Measurements from ENCODE around the gene CHCHD10. TPM values are rescaled to one million over a fixed set of nuclear protein-coding genes. Genes with fewer than 3 reads are reported as not detected.

CHCHD10 gene
- total and polyA plus RNA-seq, 4 experiments from 2014 or later = 16.3 to 45.9 (median 38.9) TPM

DNA sequence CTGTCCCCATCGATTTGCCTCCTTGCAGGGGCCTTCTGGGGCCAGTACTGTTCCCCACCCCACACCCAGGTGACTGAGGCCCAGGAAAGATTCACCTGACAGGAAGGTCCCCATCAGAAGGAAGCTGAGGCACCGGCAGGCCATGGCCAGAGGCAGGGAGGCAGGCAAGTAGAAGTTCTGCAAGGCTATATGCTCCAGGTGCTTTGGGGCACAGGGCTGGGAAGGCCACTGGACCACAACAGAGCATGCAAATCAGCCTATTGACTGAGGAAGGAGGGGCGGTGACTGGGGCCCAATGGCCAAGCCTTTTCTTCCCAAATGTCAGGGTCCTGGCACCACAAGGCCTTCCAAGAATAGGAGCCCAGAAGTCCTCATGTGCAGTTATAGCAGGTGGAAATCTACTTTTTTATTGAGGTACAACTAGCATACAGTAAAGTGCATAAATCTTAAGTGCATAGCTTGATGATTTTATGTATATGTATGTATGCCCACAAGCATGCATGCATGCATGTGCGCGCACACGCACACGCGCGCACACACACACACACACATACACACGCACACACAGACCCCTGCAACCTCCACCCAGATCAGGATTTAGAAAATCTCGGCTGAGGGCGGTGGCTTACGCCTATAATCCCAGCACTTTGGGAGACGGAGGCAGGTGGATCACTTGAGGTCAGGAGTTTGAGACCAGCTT, 13.4 kb downstream of the CHCHD10 start, which contains the start of gene VPREB3:
TSS of gene VPREB3 (minus strand) at position 206 of the 700 bp plus-strand sequence. CDS start at position 144, 62 bp downstream.
- ChIA-PET CTCF (ENCODE audit: partially characterized antibody) (no interaction called here), POLR2A (ENCODE audit: partially characterized antibody) (interaction anchor here (0.7 to 1.3 kb wide), 2 partner anchors 9 to 38 kb away, joined by 3 read pairs; no protein-coding TSS in a partner anchor)
- no peaks in the 10 kb centered on the region for H3K36me3 Mint-ChIP-seq
- Histone ChIP-seq H3K4me1 (ENCODE audit: insufficient read depth, low read length) (peaks cover 13% of the 10 kb centered on the region), H3K9me3 (ENCODE audit: control insufficient read depth in 1 of 2, low read length in 2 of 2) (no peaks in the 10 kb centered on the region), H3K36me3 (ENCODE audit: insufficient read depth, low read length) (no peaks in the 10 kb centered on the region), H3K4me3 (ENCODE audit: low read length in 2 of 2) (no peak within 1 kb of the TSS), H3K27me3 (ENCODE audit: insufficient read depth, low read length) (no peaks in the 10 kb centered on the region), H3K27ac (ENCODE audit: low read depth, low read length) (no peak within 1 kb of the TSS)
- DNase-seq = no peak
- no peaks in the 10 kb centered on the region for H3K9me3 Mint-ChIP-seq
- peak within 1 kb of the TSS in 3 of 7 donors; percentile 27 to 74 (median 61) for H3K27ac Mint-ChIP-seq
- intact Hi-C loops (cut with micrococcal nuclease) = loop anchor here (5.0 kb wide), 1 partner anchor 37 kb away; no protein-coding TSS in a partner anchor
- peaks cover 7 to 21% (median 12%) of the 10 kb centered on the region in 4 donors for H3K4me1 Mint-ChIP-seq
- no peaks in the 10 kb centered on the region for H3K27me3 Mint-ChIP-seq
- H3K4me3 Mint-ChIP-seq = peak within 1 kb of the TSS in 2 of 8 donors; percentile 39 to 68

DNA sequence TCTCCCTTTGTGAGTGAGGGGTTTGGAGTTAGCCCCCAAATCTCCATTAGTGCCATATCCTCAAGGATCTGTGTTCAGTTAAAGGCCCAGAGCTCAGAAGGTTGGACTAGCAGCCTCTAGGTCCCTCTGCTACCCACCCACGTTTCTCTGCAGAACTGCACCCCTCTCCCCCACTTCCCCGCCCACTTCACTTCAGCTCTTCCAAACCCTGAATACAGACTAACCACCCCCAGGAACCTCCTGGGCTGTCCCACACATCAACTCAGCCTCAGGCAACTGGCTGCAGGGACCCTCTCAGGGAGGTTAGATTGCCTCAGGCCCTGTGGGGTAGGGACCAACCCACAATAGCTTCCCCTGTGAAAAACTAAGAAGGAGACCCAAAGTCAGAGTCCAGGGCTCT, 14.4 kb downstream of the CHCHD10 start:
- intact Hi-C loops (cut with micrococcal nuclease) = loop anchor here (5.0 kb wide), 1 partner anchor 36 kb away; no protein-coding TSS in a partner anchor

DNA sequence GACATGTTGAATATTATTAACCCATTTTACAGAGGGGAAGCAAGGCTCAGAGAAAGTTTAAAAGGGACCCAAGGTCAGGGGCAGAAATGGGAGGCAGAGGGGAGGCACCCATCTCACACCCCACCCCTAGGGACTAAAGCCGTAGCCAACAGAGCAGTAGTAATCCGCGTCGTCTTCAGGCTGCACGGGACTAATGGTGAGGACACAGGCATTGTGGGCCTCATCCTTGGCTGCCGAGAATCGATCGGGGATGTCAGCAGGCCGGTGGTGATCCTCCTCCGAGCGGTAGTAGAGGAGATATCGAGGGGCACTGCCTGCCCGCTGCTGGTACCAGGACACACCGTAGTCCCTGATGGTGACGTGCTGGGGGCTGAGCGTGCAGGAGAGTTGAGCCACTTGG, 15.0 kb downstream of the CHCHD10 start:
- DNase-seq = no peak
- Histone ChIP-seq H3K36me3 (ENCODE audit: insufficient read depth, low read length) (no peaks in the 10 kb centered on the region), H3K9me3 (ENCODE audit: control insufficient read depth in 1 of 2, low read length in 2 of 2) (no peaks in the 10 kb centered on the region), H3K4me1 (ENCODE audit: insufficient read depth, low read length) (peaks cover 13% of the 10 kb centered on the region), H3K27me3 (ENCODE audit: insufficient read depth, low read length) (no peaks in the 10 kb centered on the region), H3K4me3 (ENCODE audit: low read length in 2 of 2) (no peak overlapping the region), H3K27ac (ENCODE audit: low read depth, low read length) (no peak overlapping the region)
- POLR2A ChIA-PET (ENCODE audit: partially characterized antibody) = interaction anchor here (2.3 kb wide), 1 partner anchor 11 kb away, joined by 8 read pairs; the partner anchor contains the start of gene C22orf15
- no peaks in the 10 kb centered on the region for H3K36me3 Mint-ChIP-seq
- no peaks in the 10 kb centered on the region for H3K9me3 Mint-ChIP-seq
- peak overlapping the region in 5 of 8 donors; percentile 36 to 80 (median 63) for H3K4me3 Mint-ChIP-seq
- intact Hi-C loops (cut with micrococcal nuclease) = loop anchor here (5.0 kb wide), 1 partner anchor 35 kb away; no protein-coding TSS in a partner anchor
- CTCF ChIA-PET (ENCODE audit: partially characterized antibody) = no interaction called here
- no peaks in the 10 kb centered on the region for H3K27me3 Mint-ChIP-seq
- peaks cover 7 to 21% (median 12%) of the 10 kb centered on the region in 4 donors for H3K4me1 Mint-ChIP-seq
- H3K27ac Mint-ChIP-seq = peak overlapping the region in 2 of 7 donors; percentile 37 to 69

More for the DNA sequence above, 14.4 kb downstream of the CHCHD10 start:
- Mint-ChIP-seq H3K4me1 (peaks cover 7 to 21% (median 12%) of the 10 kb centered on the region in 4 donors), H3K27ac (peak overlapping the region in 2 of 7 donors; percentile 61 to 74), H3K9me3 (no peaks in the 10 kb centered on the region), H3K27me3 (no peaks in the 10 kb centered on the region), H3K4me3 (peak overlapping the region in 2 of 8 donors; percentile 39 to 68), H3K36me3 (no peaks in the 10 kb centered on the region)
- H3K9me3 ChIP-seq (ENCODE audit: control insufficient read depth in 1 of 2, low read length in 2 of 2) = no peaks in the 10 kb centered on the region
- no peaks in the 10 kb centered on the region for H3K27me3 ChIP-seq (ENCODE audit: insufficient read depth, low read length)
- DNase-seq = no peak
- ChIA-PET CTCF (ENCODE audit: partially characterized antibody) (no interaction called here), POLR2A (ENCODE audit: partially characterized antibody) (interaction anchor here (1.3 kb wide), 1 partner anchor 37 kb away, joined by 3 read pairs; no protein-coding TSS in a partner anchor)
- no peak overlapping the region for H3K4me3 ChIP-seq (ENCODE audit: low read length in 2 of 2)
- H3K4me1 ChIP-seq (ENCODE audit: insufficient read depth, low read length) = peaks cover 13% of the 10 kb centered on the region
- H3K27ac ChIP-seq (ENCODE audit: low read depth, low read length) = no peak overlapping the region
- no peaks in the 10 kb centered on the region for H3K36me3 ChIP-seq (ENCODE audit: insufficient read depth, low read length)

DNA sequence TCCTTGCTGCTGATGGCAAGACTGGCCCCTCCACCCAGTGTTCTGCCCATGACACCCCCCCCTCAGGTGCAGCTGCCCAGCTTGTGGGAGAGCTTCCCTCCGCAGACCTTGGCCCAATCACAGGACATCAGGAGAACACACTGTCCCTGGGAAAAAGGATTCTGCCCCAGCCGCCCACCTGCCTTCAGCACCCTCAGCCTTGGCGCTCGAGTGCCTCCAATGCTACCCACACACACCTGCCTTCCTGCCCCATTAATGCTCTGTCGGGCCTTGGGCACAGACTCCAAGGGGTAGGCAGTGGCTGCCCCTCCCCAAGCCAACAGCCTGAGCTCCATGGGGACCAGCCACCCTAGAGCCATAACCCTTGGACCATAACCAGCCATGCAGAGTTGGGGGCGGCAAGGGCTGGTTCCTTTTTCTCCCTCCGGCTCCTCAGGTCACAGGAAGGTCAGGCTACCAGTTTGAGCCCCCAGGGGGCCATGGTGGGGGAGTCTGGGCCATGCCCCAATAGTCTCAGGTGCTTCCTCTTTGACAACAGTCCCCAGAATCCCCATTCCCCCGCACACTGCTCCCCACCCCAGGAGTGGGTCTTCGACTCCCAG, 15.6 kb downstream of the CHCHD10 start:
- POLR2A ChIA-PET (ENCODE audit: partially characterized antibody) = interaction anchor here (1.1 to 3.0 kb wide), 5 partner anchors 11 to 161 kb away, joined by 3 to 18 read pairs (median 10); partner anchors contain the start of genes C22orf15, MIF and SLC2A11
- peaks cover 13% of the 10 kb centered on the region for H3K4me1 ChIP-seq (ENCODE audit: insufficient read depth, low read length)

DNA sequence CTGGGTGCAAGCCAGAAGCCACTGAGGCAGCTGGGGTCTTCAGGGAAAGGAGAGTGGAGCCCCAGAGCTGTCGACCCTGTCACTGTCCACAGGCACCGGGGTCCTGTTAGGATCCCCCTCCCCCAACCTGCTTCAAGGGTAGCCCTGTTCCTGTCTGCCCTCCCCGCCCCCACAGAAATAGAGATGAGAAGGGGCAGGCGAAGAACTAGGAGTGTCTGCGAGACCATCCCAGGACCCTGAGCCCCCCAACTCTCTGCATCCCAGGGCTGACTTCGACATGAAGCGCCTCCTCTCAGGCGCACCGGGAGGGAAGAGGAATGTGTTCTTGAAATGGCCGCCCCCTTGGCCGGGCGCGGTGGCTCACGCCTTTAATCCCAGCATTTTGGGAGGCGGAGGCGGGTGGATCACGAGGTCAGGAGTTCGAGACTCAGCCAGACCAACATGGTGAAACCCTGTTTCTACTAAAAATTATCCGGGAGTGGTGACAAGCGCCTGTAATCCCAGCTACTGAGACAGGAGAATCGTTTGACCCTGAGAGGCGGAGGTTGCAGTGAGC, 16.3 kb downstream of the CHCHD10 start:
- ChIA-PET POLR2A (ENCODE audit: partially characterized antibody) (interaction anchor here (1.1 to 3.0 kb wide), 9 partner anchors 12 to 162 kb away, joined by 3 to 18 read pairs (median 10); partner anchors contain the start of genes C22orf15, CHCHD10, MIF and SLC2A11), CTCF (ENCODE audit: partially characterized antibody) (interaction anchor here (1.1 kb wide), 1 partner anchor 33 kb away, joined by 3 read pairs; no protein-coding TSS in a partner anchor)
- Mint-ChIP-seq H3K4me3 (peak overlapping the region; percentile 62 to 85 (median 76)), H3K9me3 (no peaks in the 10 kb centered on the region), H3K36me3 (peaks cover 3 to 4% of the 10 kb centered on the region in 2 donors), H3K4me1 (peaks cover 7 to 21% (median 12%) of the 10 kb centered on the region in 4 donors), H3K27me3 (no peaks in the 10 kb centered on the region), H3K27ac (peak overlapping the region in 5 of 7 donors; percentile 55 to 79 (median 61))
- Histone ChIP-seq H3K27me3 (ENCODE audit: insufficient read depth, low read length) (no peaks in the 10 kb centered on the region), H3K36me3 (ENCODE audit: insufficient read depth, low read length) (no peaks in the 10 kb centered on the region), H3K4me3 (ENCODE audit: low read length in 2 of 2) (peak overlapping the region; percentile 42 to 82), H3K27ac (ENCODE audit: low read depth, low read length) (peak overlapping the region; percentile 67), H3K9me3 (ENCODE audit: control insufficient read depth in 1 of 2, low read length in 2 of 2) (no peaks in the 10 kb centered on the region), H3K4me1 (ENCODE audit: insufficient read depth, low read length) (peaks cover 13% of the 10 kb centered on the region)
- no peak for DNase-seq
- intact Hi-C loops (cut with micrococcal nuclease) = loop anchor here (1.0 to 5.0 kb wide), 5 partner anchors 16 to 55 kb away; partner anchors contain the start of genes CHCHD10 and MMP11

More for the DNA sequence above, 15.6 kb downstream of the CHCHD10 start:
- Histone ChIP-seq H3K4me3 (ENCODE audit: low read length in 2 of 2) (no peak overlapping the region), H3K9me3 (ENCODE audit: control insufficient read depth in 1 of 2, low read length in 2 of 2) (no peaks in the 10 kb centered on the region), H3K27ac (ENCODE audit: low read depth, low read length) (no peak overlapping the region), H3K36me3 (ENCODE audit: insufficient read depth, low read length) (no peaks in the 10 kb centered on the region), H3K27me3 (ENCODE audit: insufficient read depth, low read length) (no peaks in the 10 kb centered on the region)
- CTCF ChIA-PET (ENCODE audit: partially characterized antibody) = no interaction called here
- Mint-ChIP-seq H3K4me1 (peaks cover 7 to 21% (median 12%) of the 10 kb centered on the region in 4 donors), H3K4me3 (peak overlapping the region; percentile 63 to 85 (median 77)), H3K36me3 (no peaks in the 10 kb centered on the region), H3K9me3 (no peaks in the 10 kb centered on the region), H3K27me3 (no peaks in the 10 kb centered on the region), H3K27ac (peak overlapping the region in 6 of 7 donors; percentile 53 to 87 (median 70))
- DNase-seq = no peak
- intact Hi-C loops (cut with micrococcal nuclease) = loop anchor here (5.0 kb wide), 1 partner anchor 35 kb away; no protein-coding TSS in a partner anchor

DNA sequence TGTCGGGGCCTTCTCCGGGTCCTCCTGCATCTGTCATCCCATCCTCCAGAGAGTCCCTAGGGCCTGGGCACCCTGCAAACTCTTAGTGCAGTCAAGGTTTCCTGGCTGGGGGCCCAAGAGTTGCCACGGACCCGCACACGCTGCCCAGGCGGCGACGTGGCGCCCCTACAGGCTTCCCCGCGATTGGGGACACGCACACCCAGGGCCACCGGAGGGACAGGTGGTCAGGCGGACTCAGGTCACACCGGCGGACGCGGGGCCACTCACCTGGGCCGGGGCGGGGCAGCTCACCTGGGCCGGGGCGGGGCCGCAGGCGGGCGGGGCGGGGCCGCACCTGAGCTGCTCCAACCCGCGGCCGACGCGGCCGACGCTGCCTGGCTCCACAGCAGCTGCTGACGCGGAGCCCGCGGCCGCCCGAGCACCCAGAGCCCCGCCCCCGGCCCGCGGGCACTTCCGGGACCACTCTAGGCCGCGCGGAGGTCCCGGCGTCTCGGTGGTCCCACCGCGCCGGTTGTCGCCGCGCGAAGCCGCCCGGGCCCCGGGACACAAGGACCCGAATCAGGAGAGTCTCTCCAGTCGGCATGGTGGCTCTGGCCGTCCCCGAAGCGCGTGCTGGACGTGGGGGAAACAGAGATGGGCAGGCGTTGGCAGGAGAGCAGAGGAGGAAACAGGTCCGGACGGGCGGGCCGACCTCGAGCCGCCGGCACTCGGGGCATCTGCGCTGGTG, 16.9 kb downstream of the CHCHD10 start, which contains the start of gene ZNF70:
TSS of gene ZNF70 (minus strand) at position 399 of the 727 bp plus-strand sequence. CDS start 5,972 bp downstream, outside the sequence.
- H3K27me3 ChIP-seq (ENCODE audit: insufficient read depth, low read length) = no peaks in the 10 kb centered on the region
- peak within 1 kb of the TSS; percentile 67 for H3K27ac ChIP-seq (ENCODE audit: low read depth, low read length)
- peak; percentile 83 to 88 (median 86) for DNase-seq
- H3K4me3 ChIP-seq (ENCODE audit: low read length in 2 of 2) = peak within 1 kb of the TSS; percentile 73 to 82
- CTCF ChIA-PET (ENCODE audit: partially characterized antibody) = interaction anchor here (0.6 to 1.1 kb wide), 2 partner anchors 32 to 107 kb away, joined by 3 to 4 read pairs; no protein-coding TSS in a partner anchor
- peak within 1 kb of the TSS; percentile 69 to 87 (median 78) for H3K27ac Mint-ChIP-seq
- no peaks in the 10 kb centered on the region for H3K9me3 ChIP-seq (ENCODE audit: control insufficient read depth in 1 of 2, low read length in 2 of 2)
- no peaks in the 10 kb centered on the region for H3K27me3 Mint-ChIP-seq
- intact Hi-C loops (cut with micrococcal nuclease) = loop anchor here (1.0 to 5.0 kb wide), 5 partner anchors 16 to 55 kb away; partner anchors contain the start of genes CHCHD10 and MMP11
- H3K36me3 Mint-ChIP-seq = peaks cover 3 to 8% of the 10 kb centered on the region in 2 donors
- H3K36me3 ChIP-seq (ENCODE audit: insufficient read depth, low read length) = no peaks in the 10 kb centered on the region
- H3K4me3 Mint-ChIP-seq = peak within 1 kb of the TSS; percentile 76 to 85 (median 80)
- peaks cover 13% of the 10 kb centered on the region for H3K4me1 ChIP-seq (ENCODE audit: insufficient read depth, low read length)
- no peaks in the 10 kb centered on the region for H3K9me3 Mint-ChIP-seq
- peaks cover 7 to 21% (median 12%) of the 10 kb centered on the region in 4 donors for H3K4me1 Mint-ChIP-seq
- POLR2A ChIA-PET (ENCODE audit: partially characterized antibody) = interaction anchor here (0.6 to 3.0 kb wide), 11 partner anchors 9 to 163 kb away, joined by 3 to 18 read pairs (median 9); partner anchors contain the start of genes C22orf15, CHCHD10, MIF and SLC2A11

Measured in CD4-positive, alpha-beta memory T cell (primary cell).